BLaER1 (cell line): Measurements from ENCODE around the gene SCPEP1.
"Not testable (repeated sequence)": the region's sequence is repeated elsewhere in the genome, so short reads cannot be mapped to it uniquely, and the experiment has no call there.

Experiments used
- H3K27ac ChIP-seq: shearing (Covaris generic); formaldehyde crosslinking; 2 replicates; pipeline ENCODE4 v1.8.1; 2022
- H3K27me3 ChIP-seq: shearing (Covaris generic); formaldehyde crosslinking; 2 replicates; pipeline ENCODE4 v1.8.1; 2022
- H3K36me3 ChIP-seq: shearing (Covaris generic); formaldehyde crosslinking; 2 replicates; pipeline ENCODE4 v1.8.1; 2022
- H3K4me1 ChIP-seq: shearing (Covaris generic); formaldehyde crosslinking; 2 replicates; pipeline ENCODE4 v1.8.1; 2022
- H3K4me2 ChIP-seq: shearing (Covaris generic); formaldehyde crosslinking; 2 replicates; pipeline ENCODE4 v1.8.1; 2022
- H3K4me3 ChIP-seq: shearing (Covaris generic); formaldehyde crosslinking; 2 replicates; pipeline ENCODE4 v1.8.1; 2022
- H3K9ac ChIP-seq: shearing (Covaris generic); formaldehyde crosslinking; 2 replicates; pipeline ENCODE4 v1.8.1; 2022
- H3K9me3 ChIP-seq: shearing (Covaris generic); formaldehyde crosslinking; 2 replicates; pipeline ENCODE4 v1.8.1; 2022
- H4K20me1 ChIP-seq: shearing (Covaris generic); formaldehyde crosslinking; 2 replicates; pipeline ENCODE4 v1.8.1; 2022
- Cebpa-rat ChIP-seq: shearing (Covaris generic); IDR thresholded peaks from 2 replicates; pipeline ENCODE4 v1.8.1; 2022

The SCPEP1 gene

GRCh38 chr17:56978441-56979090 is 635 bp downstream of the SCPEP1 start:
- TF ChIP-seq Cebpa-rat: no peak
- Histone ChIP-seq H4K20me1 (no peaks in the 10 kb centered on the region), H3K27ac (peak overlapping the region; percentile 35), H3K4me1 (peaks cover 62% of the 10 kb centered on the region), H3K4me2 (peak overlapping the region; percentile 84), H3K36me3 (peaks cover 15% of the 10 kb centered on the region), H3K9me3 (0 out of 2 replicates have a peak, but pooled peaks cover 1% of the 10 kb centered on the region), H3K4me3 (peak overlapping the region; percentile 75), H3K9ac (peak overlapping the region; percentile 68), H3K27me3 (no peaks in the 10 kb centered on the region)

DNA sequence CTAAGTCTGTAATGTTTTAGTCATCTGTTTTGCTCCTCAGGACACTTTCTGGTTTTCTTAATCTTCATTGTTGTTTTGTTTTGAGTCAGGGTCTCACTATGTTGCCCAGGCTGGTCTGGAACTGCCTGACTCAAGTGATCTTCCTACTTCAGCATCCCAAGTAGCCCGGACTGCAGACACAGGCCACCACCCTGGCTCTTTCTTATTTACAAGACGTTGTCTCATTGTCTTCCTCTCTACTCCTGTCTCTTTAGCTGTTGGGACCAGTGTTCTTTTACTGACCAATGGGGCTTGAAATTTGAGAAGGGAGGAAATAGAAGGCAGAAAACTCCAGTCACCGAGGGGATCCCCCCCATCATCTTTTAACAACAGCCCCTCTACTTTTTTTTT is 1.2 kb downstream of the SCPEP1 start:
- H3K27me3 ChIP-seq: no peaks in the 10 kb centered on the region
- H3K36me3 ChIP-seq: peaks cover 20% of the 10 kb centered on the region
- TF ChIP-seq Cebpa-rat: no peak
- peak overlapping the region; percentile 75 for H3K4me3 ChIP-seq
- no peaks in the 10 kb centered on the region for H4K20me1 ChIP-seq
- H3K4me2 ChIP-seq: peak overlapping the region; percentile 84
- peak overlapping the region; percentile 68 for H3K9ac ChIP-seq
- peaks cover 68% of the 10 kb centered on the region for H3K4me1 ChIP-seq
- no peaks in the 10 kb centered on the region for H3K9me3 ChIP-seq
- peak overlapping the region; percentile 35 for H3K27ac ChIP-seq

DNA sequence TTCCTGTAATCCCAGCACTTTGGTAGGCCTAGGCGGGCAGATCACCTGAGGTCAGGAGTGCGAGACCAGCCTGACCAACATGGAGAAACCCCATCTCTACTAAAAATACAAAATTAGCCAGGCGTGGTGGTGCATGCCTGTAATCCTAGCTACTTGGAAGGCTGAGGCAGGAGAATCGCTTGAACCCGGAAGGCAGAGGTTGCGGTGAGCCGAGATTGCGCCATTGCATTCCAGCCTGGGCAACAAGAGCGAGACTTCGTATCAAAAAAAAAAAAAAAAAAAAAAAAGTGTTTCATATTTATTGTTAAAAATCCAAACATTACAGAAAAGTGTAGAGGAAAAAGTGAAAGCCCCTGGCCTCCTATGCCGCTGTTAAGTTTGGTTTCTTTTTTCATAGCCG is 2.6 kb downstream of the SCPEP1 start:
- H3K4me3 ChIP-seq, H3K9ac ChIP-seq, H3K9me3 ChIP-seq, H3K27me3 ChIP-seq, H4K20me1 ChIP-seq: not testable (repeated sequence)
- H3K4me1 ChIP-seq: peaks cover 72% of the 10 kb centered on the region
- H3K4me2 ChIP-seq: peak overlapping the region; percentile 84
- H3K36me3 ChIP-seq: peaks cover 34% of the 10 kb centered on the region
- peak overlapping the region; percentile 12; the same call in 1 of the 2 replicates for H3K27ac ChIP-seq

DNA sequence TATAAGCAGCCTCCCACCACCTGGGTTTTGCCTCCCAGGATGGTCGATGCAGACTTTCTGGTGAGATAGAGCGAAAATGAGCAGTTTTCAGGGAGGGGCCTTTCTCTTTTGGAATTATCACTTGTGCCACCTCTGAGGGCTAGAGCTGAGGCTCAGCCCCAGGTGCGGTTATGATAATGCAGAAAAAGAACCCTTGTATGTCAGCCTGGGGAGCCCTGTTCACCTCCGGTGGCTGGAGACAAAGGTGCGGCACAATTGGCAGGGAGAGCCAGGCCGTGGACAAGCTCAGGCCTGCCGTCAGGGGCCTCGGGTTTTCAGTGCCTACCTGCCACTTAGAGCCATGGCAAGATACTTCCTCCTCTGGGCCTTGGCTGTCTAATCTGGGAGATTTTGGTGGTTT is 4.4 kb downstream of the SCPEP1 start:
- H3K9ac ChIP-seq: peak overlapping the region; percentile 72
- H4K20me1 ChIP-seq: no peaks in the 10 kb centered on the region
- peaks cover 65% of the 10 kb centered on the region for H3K4me1 ChIP-seq
- H3K27me3 ChIP-seq: no peaks in the 10 kb centered on the region
- H3K4me2 ChIP-seq: peak overlapping the region; percentile 84
- no peaks in the 10 kb centered on the region for H3K9me3 ChIP-seq
- H3K4me3 ChIP-seq: peak overlapping the region; percentile 29
- peak overlapping the region; percentile 74 for H3K27ac ChIP-seq
- H3K36me3 ChIP-seq: peaks cover 52% of the 10 kb centered on the region
- no peak for TF ChIP-seq Cebpa-rat

DNA sequence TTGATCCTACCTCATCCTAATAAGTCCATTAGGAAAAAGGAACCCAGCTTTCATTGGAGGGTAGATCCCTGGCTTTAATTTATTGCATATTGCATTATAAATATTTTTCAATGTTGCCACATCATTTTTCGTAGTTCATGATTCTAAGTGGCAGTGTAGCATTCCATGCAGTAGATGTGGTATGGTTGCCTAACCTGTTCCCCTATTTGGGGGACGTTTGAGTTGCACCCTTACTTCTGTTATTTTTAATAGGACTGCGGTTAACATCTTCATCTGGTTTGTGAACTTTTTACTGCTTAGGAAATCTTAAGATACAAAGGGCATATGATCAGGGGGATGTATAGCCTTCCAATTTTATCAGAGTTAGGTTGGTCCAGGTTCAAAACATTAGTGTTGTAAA is 5.4 kb downstream of the SCPEP1 start:
- Histone ChIP-seq H3K36me3 (peaks cover 63% of the 10 kb centered on the region), H3K27ac (peak overlapping the region; percentile 74), H3K4me2 (peak overlapping the region; percentile 84), H4K20me1 (no peaks in the 10 kb centered on the region), H3K27me3 (no peaks in the 10 kb centered on the region), H3K9me3 (peaks cover 3% of the 10 kb centered on the region; the same call in 1 of the 2 replicates), H3K9ac (peak overlapping the region; percentile 72; the same call in 1 of the 2 replicates), H3K4me3 (no peak overlapping the region), H3K4me1 (peaks cover 63% of the 10 kb centered on the region)
- no peak for TF ChIP-seq Cebpa-rat

- Histone ChIP-seq H3K36me3 (peaks cover 84% of the 10 kb centered on the region), H3K4me3 (no peak overlapping the region), H3K4me1 (peaks cover 43% of the 10 kb centered on the region), H3K9me3 (peaks cover 8% of the 10 kb centered on the region), H3K27me3 (no peaks in the 10 kb centered on the region), H3K9ac (no peak overlapping the region), H4K20me1 (no peaks in the 10 kb centered on the region), H3K27ac (no peak overlapping the region), H3K4me2 (no peak overlapping the region)
- no peak for TF ChIP-seq Cebpa-rat
Measured at GRCh38 chr17:56985371-56986162, 7.6 kb downstream of the SCPEP1 start.

DNA sequence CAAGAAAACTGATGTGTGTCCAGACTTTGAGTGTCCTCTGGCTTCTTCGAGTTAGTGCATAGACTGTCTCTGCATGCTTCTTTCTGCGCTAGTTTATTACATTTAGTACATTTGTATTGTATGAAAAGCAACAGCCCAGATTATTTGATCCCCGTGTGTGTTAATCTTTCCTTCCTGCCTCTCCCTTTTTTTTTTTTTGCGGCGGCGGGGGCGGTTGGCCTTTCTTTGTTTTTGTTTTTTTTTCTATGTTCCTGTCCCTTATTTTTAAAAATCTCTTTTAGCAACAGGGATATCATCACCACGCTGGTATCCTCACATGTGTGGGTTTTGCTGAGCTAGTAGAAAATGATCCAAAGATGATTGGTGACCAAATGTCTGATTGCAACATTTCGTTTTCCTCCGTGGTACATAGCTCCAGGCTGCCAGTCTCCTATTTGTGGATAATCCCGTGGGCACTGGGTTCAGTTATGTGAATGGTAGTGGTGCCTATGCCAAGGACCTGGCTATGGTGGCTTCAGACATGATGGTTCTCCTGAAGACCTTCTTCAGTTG is 9.4 kb downstream of the SCPEP1 start:
- no peak overlapping the region for H3K27ac ChIP-seq
- H3K27me3 ChIP-seq: no peaks in the 10 kb centered on the region
- peaks cover 8% of the 10 kb centered on the region for H3K9me3 ChIP-seq
- peaks cover 29% of the 10 kb centered on the region for H3K4me1 ChIP-seq
- no peak overlapping the region for H3K4me2 ChIP-seq
- H4K20me1 ChIP-seq: no peaks in the 10 kb centered on the region
- H3K4me3 ChIP-seq: no peak overlapping the region
- peaks cover 91% of the 10 kb centered on the region for H3K36me3 ChIP-seq
- TF ChIP-seq Cebpa-rat: no peak
- no peak overlapping the region for H3K9ac ChIP-seq

- H3K4me1 ChIP-seq: peaks cover 12% of the 10 kb centered on the region; the same call in 1 of the 2 replicates
- no peaks in the 10 kb centered on the region for H4K20me1 ChIP-seq
- no peaks in the 10 kb centered on the region for H3K27me3 ChIP-seq
- no peak overlapping the region for H3K4me2 ChIP-seq
- H3K36me3 ChIP-seq: peaks cover 99% of the 10 kb centered on the region
- H3K4me3 ChIP-seq: no peak overlapping the region
- no peak for TF ChIP-seq Cebpa-rat
- no peak overlapping the region for H3K27ac ChIP-seq
- peaks cover 8% of the 10 kb centered on the region for H3K9me3 ChIP-seq
- H3K9ac ChIP-seq: no peak overlapping the region
Measured at GRCh38 chr17:56988901-56989572, 11.1 kb downstream of the SCPEP1 start.

DNA sequence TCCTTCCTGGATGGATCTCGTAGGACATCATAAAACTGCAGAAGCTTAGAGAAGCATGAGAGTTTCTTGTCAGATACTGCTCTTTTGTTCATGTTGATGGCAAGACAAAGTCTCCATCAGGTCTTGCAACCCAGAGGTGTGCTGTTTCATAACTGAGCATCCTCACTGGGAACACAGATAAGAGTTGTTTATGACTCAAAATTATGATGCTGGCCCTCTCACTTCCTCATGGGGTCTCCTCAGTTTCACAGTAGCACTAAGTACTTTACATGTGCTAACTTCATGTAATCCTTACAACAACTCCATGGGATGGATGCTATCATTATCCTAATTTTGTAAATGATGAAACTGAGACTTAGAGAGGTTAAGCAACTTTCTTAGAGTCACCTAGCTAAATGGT is 14.4 kb downstream of the SCPEP1 start:
- Histone ChIP-seq H3K27me3 (no peaks in the 10 kb centered on the region), H3K9ac (no peak overlapping the region), H4K20me1 (no peaks in the 10 kb centered on the region), H3K4me2 (no peak overlapping the region), H3K27ac (no peak overlapping the region), H3K4me1 (0 out of 2 replicates have a peak, but pooled peaks cover 5% of the 10 kb centered on the region), H3K9me3 (peaks cover 8% of the 10 kb centered on the region), H3K36me3 (peaks cover 99% of the 10 kb centered on the region), H3K4me3 (no peak overlapping the region)
- TF ChIP-seq Cebpa-rat: no peak
